ENCODE measurements around the gene CCDC92.

The CCDC92 gene

DNA sequence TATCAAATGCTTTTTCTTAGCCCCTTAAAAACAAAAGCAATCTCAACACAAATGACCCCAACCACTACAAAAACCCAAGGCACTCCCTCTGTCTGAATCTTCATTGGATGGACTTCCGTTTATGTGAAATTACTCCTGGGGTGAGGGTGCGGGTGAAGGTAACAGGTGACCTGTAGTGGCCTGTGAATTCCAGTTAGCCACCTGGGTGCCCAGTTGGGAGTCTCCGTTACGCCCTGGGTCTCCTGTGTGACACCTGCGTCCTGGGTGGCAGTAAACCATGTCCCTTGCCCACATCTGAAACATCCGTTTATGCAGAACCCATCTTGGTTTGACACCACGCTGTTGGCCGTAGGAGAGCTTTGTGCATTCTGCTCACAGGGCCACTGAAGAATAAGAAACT is 62.6 kb downstream of the CCDC92 start:
- TF ChIP-seq, protein P1, sequence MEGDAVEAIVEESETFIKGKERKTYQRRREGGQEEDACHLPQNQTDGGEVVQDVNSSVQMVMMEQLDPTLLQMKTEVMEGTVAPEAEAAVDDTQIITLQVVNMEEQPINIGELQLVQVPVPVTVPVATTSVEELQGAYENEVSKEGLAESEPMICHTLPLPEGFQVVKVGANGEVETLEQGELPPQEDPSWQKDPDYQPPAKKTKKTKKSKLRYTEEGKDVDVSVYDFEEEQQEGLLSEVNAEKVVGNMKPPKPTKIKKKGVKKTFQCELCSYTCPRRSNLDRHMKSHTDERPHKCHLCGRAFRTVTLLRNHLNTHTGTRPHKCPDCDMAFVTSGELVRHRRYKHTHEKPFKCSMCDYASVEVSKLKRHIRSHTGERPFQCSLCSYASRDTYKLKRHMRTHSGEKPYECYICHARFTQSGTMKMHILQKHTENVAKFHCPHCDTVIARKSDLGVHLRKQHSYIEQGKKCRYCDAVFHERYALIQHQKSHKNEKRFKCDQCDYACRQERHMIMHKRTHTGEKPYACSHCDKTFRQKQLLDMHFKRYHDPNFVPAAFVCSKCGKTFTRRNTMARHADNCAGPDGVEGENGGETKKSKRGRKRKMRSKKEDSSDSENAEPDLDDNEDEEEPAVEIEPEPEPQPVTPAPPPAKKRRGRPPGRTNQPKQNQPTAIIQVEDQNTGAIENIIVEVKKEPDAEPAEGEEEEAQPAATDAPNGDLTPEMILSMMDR (IDR thresholded peaks at IDR 0.05; ENCODE audit: low read depth, low read length, missing control alignments), result no peak
- Histone ChIP-seq H3K4me3 (ENCODE audit: low read depth, low read length) (no peak overlapping the region), H3K27me3 (replicated peaks) (no peaks in the 10 kb centered on the region), H3K36me3 (replicated peaks) (no peaks in the 10 kb centered on the region), H3K27ac (no peak overlapping the region)
- no peak for DNase-seq
- in situ Hi-C loops (cut with HindIII; ENCODE audit: low pct_ligation_motif_present, low sequenced_read_pairs), result no loop called here

DNA sequence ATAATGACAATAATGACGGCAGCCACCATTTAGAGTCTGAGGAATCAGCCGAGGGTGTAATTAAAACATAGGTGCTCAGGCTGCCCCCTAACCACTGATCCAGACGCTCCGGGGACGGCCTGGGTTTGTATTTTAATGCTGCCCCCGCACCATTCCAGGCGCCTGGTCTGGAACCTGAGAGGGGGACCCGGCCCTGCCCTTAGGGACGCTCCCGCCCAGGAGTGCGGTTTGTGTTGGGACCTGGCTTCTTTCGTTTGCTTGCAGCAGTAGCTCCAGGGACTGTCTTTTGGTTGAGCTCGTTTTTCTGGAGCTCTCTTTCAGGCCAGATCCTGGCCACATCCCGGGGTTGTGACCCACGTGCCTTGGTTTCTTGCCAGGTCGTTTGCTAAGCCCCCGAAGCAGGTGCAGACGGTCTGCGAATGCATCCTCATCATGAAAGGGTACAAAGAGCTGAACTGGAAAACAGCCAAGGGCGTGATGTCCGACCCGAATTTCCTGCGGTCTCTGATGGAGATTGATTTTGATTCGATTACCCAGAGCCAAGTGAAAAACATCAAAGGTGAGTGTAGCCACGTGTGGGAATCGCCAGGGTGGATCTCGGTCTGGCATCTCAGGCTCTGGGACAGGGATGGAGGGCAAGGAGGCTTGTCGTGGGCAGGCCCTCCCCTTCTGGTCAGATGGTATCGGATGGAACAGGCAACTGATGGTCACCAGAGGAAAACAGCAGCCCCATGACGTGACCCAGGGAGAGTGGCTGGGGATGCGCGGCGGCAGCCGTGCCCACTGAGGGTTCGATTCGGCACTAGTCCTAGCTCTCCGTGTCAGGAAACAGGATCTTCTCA is 63.5 kb downstream of the CCDC92 start:
- in situ Hi-C loops (cut with HindIII; ENCODE audit: low pct_ligation_motif_present, low sequenced_read_pairs), result no loop called here

DNA sequence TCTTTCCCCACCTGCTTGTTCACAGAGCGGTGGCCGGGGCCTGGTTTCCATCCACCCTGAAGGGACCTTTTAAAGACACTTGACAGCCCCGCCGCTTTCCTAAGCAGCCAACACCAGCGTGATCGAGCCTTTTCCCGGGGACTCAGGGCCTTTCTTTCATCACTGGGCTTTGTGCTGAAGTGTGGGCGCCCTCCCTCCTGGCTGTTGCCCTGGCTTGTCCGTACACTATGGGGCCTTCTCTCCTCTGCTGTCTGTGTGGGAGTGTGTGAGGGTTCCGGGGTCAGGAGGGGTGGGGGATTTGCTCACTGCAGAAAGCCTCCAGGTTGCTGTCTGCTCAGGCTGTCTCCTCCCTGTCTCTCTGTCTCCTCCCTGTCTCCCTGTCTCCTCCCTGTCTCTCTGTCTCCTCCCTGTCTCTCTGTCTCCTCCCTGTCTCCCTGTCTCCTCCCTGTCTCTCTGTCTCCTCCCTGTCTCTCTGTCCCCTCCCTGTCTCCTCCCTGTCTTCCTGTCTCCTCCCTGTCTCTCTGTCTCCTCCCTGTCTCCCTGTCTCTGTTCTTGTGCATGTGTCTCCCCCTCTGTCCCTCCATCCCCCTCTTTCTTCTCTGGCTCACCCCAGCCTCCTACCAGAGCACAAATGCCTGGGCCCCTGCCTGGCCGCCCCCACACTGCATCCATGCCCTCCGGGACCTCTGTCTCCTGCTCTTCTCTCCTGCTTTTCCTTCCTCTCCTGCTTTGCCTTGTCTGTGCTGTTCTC is 64.7 kb downstream of the CCDC92 start:
- Histone ChIP-seq H3K36me3 (replicated peaks) (no peaks in the 10 kb centered on the region), H3K4me3 (ENCODE audit: low read depth, low read length) (no peak overlapping the region), H3K27me3 (replicated peaks) (no peaks in the 10 kb centered on the region), H3K27ac (no peak overlapping the region)
- TF ChIP-seq, protein P1 (IDR thresholded peaks at IDR 0.05; ENCODE audit: low read depth, low read length, missing control alignments), result no peak
- DNase-seq, result no peak
- in situ Hi-C loops (cut with HindIII; ENCODE audit: low pct_ligation_motif_present, low sequenced_read_pairs), result no loop called here

More for the DNA sequence above, 63.5 kb downstream of the CCDC92 start:
- no peak for DNase-seq
- Histone ChIP-seq H3K27ac (no peak overlapping the region), H3K36me3 (replicated peaks) (no peaks in the 10 kb centered on the region), H3K4me3 (ENCODE audit: low read depth, low read length) (no peak overlapping the region), H3K27me3 (replicated peaks) (no peaks in the 10 kb centered on the region)
- TF ChIP-seq, protein P1 (IDR thresholded peaks at IDR 0.05; ENCODE audit: low read depth, low read length, missing control alignments), result no peak

DNA sequence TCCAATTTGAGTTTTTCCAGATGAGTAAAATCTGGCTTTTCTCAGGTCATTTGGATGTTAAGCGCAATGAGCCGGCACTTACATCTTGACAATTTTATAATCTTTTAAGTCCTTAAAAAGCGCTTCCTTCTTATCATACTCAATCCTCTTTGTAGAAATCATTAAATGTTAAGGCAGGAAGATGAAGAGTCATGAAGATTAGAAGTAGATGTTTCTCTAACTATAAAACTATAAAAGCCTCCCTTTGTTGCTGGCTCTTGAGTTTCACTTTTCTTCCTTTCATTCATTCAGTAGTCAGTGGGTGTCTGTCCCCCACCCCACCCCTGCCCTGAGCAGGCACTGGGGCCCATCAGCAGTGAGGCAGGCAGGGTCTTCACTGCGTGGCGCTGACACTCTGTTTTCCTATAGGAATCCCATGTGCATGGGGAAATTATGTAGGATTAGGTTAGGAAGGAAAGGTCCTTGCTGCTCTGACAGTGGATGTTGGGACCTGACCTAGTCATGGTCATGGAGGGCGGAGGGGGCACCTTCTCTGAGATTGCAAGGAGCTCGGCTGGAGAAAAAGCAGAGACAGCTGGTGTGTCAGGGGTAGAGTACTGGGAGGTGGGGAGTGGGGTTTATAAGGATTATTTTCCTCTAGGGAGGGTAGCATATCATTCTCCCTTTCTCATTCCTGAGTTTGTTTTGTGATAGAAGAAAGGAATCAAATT is 65.8 kb downstream of the CCDC92 start:
- TF ChIP-seq, protein P1 (IDR thresholded peaks at IDR 0.05; ENCODE audit: low read depth, low read length, missing control alignments), result no peak
- H3K27me3 ChIP-seq (replicated peaks), result no peaks in the 10 kb centered on the region
- H3K4me3 ChIP-seq (ENCODE audit: low read depth, low read length), result no peak overlapping the region
- no peak overlapping the region for H3K27ac ChIP-seq
- in situ Hi-C loops (cut with HindIII; ENCODE audit: low pct_ligation_motif_present, low sequenced_read_pairs), result no loop called here
- H3K36me3 ChIP-seq (replicated peaks), result no peaks in the 10 kb centered on the region
- no peak for DNase-seq

DNA sequence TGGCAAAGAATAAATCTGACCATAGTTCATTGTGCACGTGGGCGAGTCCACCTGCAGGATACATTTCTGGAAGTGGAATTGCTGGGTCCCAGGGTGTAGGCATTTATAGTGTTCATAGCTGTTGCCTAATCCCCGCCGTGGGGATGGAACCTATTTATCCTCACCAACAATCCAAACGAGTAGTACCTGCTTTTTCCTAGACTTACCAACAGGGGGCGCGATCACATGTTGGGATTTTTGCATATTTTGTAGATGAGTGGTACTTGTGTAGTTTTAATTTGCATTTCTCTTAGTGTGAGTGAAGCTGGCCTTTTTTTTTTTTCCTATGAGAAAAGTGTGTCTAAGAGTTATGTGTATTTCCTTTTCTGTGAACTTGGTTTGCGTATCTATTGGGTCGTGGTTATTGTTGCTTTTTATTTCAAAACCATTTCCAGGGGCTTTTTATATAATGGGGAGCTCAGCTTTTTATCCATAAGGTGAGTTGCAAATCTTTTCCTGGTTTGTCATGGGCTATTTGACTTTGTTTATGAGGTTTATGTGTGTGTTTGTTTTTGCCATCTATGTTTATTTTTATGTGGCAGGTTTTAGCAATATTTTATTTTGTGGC is 67.2 kb downstream of the CCDC92 start:
- Histone ChIP-seq H3K4me3 (ENCODE audit: low read depth, low read length) (no peak overlapping the region), H3K27me3 (replicated peaks) (no peaks in the 10 kb centered on the region), H3K36me3 (replicated peaks) (no peaks in the 10 kb centered on the region), H3K27ac (no peak overlapping the region)
- in situ Hi-C loops (cut with HindIII; ENCODE audit: low pct_ligation_motif_present, low sequenced_read_pairs), result no loop called here
- TF ChIP-seq, protein P1 (IDR thresholded peaks at IDR 0.05; ENCODE audit: low read depth, low read length, missing control alignments), result peak; percentile 72
- peak; percentile 76 for DNase-seq
